Loucy (cell line): ENCODE data around the gene DDX4.

Experiments
- H2AFZ ChIP-seq: fragments of 200-600 bp; sonication (generic); 2 replicates; pipeline ENCODE4 v1.6.0; 2016; ENCODE audit warnings: antibody characterized with exemption, mild to moderate bottlenecking, low read length, moderate library complexity
- H3F3A ChIP-seq: fragments of 200-600 bp; 2 replicates; pipeline ENCODE4 v1.6.0; 2016; ENCODE audit warnings: antibody characterized with exemption, low read depth, mild to moderate bottlenecking
- H3K27me3 ChIP-seq: fragments of 200-600 bp; sonication (generic); 2 replicates; pipeline ENCODE4 v1.6.1; 2014; ENCODE audit warnings: low read length, mild to moderate bottlenecking; ENCODE audit not compliant: insufficient read depth, poor library complexity, severe bottlenecking
- H3K36me3 ChIP-seq: fragments of 200-600 bp; sonication (generic); 2 replicates; pipeline ENCODE4 v1.6.1; 2016; ENCODE audit warnings: low read length; ENCODE audit not compliant: insufficient read depth
- H3K4me1 ChIP-seq: fragments of 200-600 bp; sonication (generic); 2 replicates; pipeline ENCODE4 v1.5.1; 2014; ENCODE audit warnings: low read length, mild to moderate bottlenecking; ENCODE audit not compliant: insufficient read depth, poor library complexity, severe bottlenecking
- H3K4me2 ChIP-seq: fragments of 200-600 bp; sonication (generic); 2 replicates; pipeline ENCODE4 v1.6.0; 2014; ENCODE audit warnings: antibody characterized with exemption, low read length, low read depth, mild to moderate bottlenecking; ENCODE audit not compliant: poor library complexity, severe bottlenecking
- H3K4me3 ChIP-seq: fragments of 200-600 bp; sonication (generic); 2 replicates; pipeline ENCODE4 v1.5.1; 2014; ENCODE audit warnings: low read length, mild to moderate bottlenecking, mixed read lengths; ENCODE audit not compliant: poor library complexity, severe bottlenecking
- H3K79me2 ChIP-seq: fragments of 200-600 bp; sonication (generic); 2 replicates; pipeline ENCODE4 v1.6.1; 2014; ENCODE audit warnings: low read length; ENCODE audit not compliant: insufficient read depth
- H3K9ac ChIP-seq: fragments of 200-600 bp; sonication (generic); 2 replicates; pipeline ENCODE4 v1.6.0; 2014; ENCODE audit warnings: mild to moderate bottlenecking, low read depth, low read length, moderate library complexity; ENCODE audit not compliant: poor library complexity, severe bottlenecking
- H3K9me2 ChIP-seq: fragments of 200-600 bp; sonication (generic); replicated peaks from 2 replicates; pipeline ENCODE4 v1.6.1; 2016; ENCODE audit warnings: low read depth, low read length, mixed read lengths
- H3K9me3 ChIP-seq: fragments of 200-600 bp; sonication (generic); 2 replicates; pipeline ENCODE4 v1.6.1; 2014; ENCODE audit warnings: mild to moderate bottlenecking, antibody characterized with exemption, low read length, low read depth; ENCODE audit not compliant: insufficient read depth
- H4K20me1 ChIP-seq: fragments of 200-600 bp; sonication (generic); 2 replicates; pipeline ENCODE4 v1.6.0; 2014; ENCODE audit warnings: antibody characterized with exemption, low read length, mild to moderate bottlenecking; ENCODE audit not compliant: insufficient read depth, poor library complexity, severe bottlenecking
- EZH2phosphoT487 ChIP-seq: fragments of 200-600 bp; IDR thresholded peaks from 2 replicates; pipeline ENCODE4 v1.6.1; 2018; ENCODE audit warnings: antibody characterized with exemption, mild to moderate bottlenecking, moderate library complexity, borderline replicate concordance
- TF ChIP-seq, protein P1 (sequence below): fragments of 200-600 bp; sonication (generic); conservative IDR thresholded peaks from 2 replicates; pipeline ENCODE4 v1.5.1; 2014; ENCODE audit warnings: mild to moderate bottlenecking, antibody characterized with exemption, low read length

Gene DDX4

DNA sequence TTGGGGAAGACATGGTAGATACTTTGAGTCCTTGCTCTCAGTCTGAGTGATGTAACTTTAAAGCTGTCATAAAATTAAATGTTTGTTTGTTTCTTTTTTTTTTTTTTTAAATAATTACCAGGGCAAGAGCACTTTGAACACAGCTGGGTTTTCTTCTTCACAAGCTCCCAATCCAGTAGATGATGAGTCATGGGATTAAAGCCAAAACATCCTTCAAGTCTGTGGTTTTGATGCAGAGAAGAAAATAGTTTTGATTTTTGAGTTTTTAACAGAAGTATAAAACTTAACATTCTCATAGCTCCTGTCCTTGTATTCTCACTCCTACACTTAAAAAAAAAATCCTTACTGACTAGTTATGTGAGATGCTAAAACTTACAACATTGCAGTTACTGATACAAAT, 78.5 kb downstream of the DDX4 start:
- no peaks in the 10 kb centered on the region for H3K36me3 ChIP-seq
- H3K9me3 ChIP-seq = no peaks in the 10 kb centered on the region
- no peaks in the 10 kb centered on the region for H3F3A ChIP-seq
- no peak overlapping the region for H2AFZ ChIP-seq
- H3K9ac ChIP-seq = no peak overlapping the region
- no peaks in the 10 kb centered on the region for H3K9me2 ChIP-seq
- H3K4me3 ChIP-seq = no peak overlapping the region
- no peaks in the 10 kb centered on the region for H3K4me1 ChIP-seq
- H3K27me3 ChIP-seq = no peaks in the 10 kb centered on the region
- H3K4me2 ChIP-seq = no peak overlapping the region
- no peaks in the 10 kb centered on the region for H3K79me2 ChIP-seq
- TF ChIP-seq, protein P1, sequence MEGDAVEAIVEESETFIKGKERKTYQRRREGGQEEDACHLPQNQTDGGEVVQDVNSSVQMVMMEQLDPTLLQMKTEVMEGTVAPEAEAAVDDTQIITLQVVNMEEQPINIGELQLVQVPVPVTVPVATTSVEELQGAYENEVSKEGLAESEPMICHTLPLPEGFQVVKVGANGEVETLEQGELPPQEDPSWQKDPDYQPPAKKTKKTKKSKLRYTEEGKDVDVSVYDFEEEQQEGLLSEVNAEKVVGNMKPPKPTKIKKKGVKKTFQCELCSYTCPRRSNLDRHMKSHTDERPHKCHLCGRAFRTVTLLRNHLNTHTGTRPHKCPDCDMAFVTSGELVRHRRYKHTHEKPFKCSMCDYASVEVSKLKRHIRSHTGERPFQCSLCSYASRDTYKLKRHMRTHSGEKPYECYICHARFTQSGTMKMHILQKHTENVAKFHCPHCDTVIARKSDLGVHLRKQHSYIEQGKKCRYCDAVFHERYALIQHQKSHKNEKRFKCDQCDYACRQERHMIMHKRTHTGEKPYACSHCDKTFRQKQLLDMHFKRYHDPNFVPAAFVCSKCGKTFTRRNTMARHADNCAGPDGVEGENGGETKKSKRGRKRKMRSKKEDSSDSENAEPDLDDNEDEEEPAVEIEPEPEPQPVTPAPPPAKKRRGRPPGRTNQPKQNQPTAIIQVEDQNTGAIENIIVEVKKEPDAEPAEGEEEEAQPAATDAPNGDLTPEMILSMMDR = no peak
- no peak for TF ChIP-seq EZH2phosphoT487
- H4K20me1 ChIP-seq = no peaks in the 10 kb centered on the region

- Histone ChIP-seq H3K9me3 (no peaks in the 10 kb centered on the region), H3K79me2 (no peaks in the 10 kb centered on the region), H3K9ac (no peak overlapping the region), H3K36me3 (no peaks in the 10 kb centered on the region), H3K4me2 (no peak overlapping the region), H3K4me1 (no peaks in the 10 kb centered on the region), H3F3A (no peaks in the 10 kb centered on the region), H2AFZ (no peak overlapping the region), H4K20me1 (no peaks in the 10 kb centered on the region), H3K4me3 (no peak overlapping the region), H3K27me3 (no peaks in the 10 kb centered on the region), H3K9me2 (no peaks in the 10 kb centered on the region)
- TF ChIP-seq, protein P1 = no peak
- no peak for TF ChIP-seq EZH2phosphoT487
These were observed 79.2 kb downstream of the DDX4 start for GRCh38 chr5:55817030-55817429.

GRCh38 chr5:55820488-55820887, 82.6 kb downstream of the DDX4 start:
- no peak overlapping the region for H3K4me2 ChIP-seq
- H4K20me1 ChIP-seq = no peaks in the 10 kb centered on the region
- H3K27me3 ChIP-seq = no peaks in the 10 kb centered on the region
- no peaks in the 10 kb centered on the region for H3K36me3 ChIP-seq
- no peaks in the 10 kb centered on the region for H3K9me2 ChIP-seq
- H3K9ac ChIP-seq = no peak overlapping the region
- H3K4me1 ChIP-seq = no peaks in the 10 kb centered on the region
- H3K9me3 ChIP-seq = no peaks in the 10 kb centered on the region
- no peak overlapping the region for H2AFZ ChIP-seq
- H3K79me2 ChIP-seq = no peaks in the 10 kb centered on the region
- no peak overlapping the region for H3K4me3 ChIP-seq
- TF ChIP-seq, protein P1 = no peak
- TF ChIP-seq EZH2phosphoT487 = no peak
- H3F3A ChIP-seq = no peaks in the 10 kb centered on the region
